ENCODE results near the gene USP21. TPM values are rescaled to one million over a fixed set of nuclear protein-coding genes. Genes with fewer than 3 reads are reported as not detected.

Gene USP21
- polyA plus RNA-seq, 1 of the 3 experiments (the other 2 are of a cell fraction), result 26.8 TPM

DNA sequence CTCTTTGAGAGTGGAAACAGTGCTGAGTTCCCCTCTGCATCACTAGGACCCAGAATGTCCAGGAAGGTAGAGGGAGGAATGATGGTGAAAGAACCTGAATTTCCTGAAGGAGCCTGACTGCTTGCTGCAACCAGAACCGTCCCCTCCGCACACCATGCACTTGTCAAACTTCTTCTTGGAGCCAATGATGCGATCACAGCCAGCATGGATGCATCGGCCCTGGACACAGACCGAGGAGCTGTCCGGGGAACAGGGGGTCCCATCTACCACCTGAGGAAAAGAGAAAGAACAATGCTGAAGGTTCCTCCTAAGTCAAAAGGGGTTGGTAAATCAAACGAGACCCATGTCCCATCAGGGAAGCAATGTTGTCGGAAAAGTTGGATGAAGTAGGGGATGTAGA lies 32.7 kb downstream of the USP21 start:
- H3K9ac ChIP-seq, result no peak overlapping the region
- peaks cover 0 to 19% of the 10 kb centered on the region in 2 experiments for H3K36me3 ChIP-seq (replicated peaks in 1 of 2; ENCODE audit: control insufficient read depth in 1 of 2, insufficient read depth in 2 of 2, low read length in 1 of 2)
- no peak overlapping the region for H3K27ac ChIP-seq (ENCODE audit: low read depth in 2 of 2, low read length in 1 of 2)
- CTCF ChIA-PET, result interaction anchor here (0.6 to 7.0 kb wide), 24 partner anchors 11 to 195 kb away, joined by 3 to 65 read pairs (median 6); partner anchors contain the start of genes APOA2, B4GALT3, CFAP126 and FCER1G
- no peaks in the 10 kb centered on the region for H3K27me3 ChIP-seq (ENCODE audit: insufficient read depth)
- H3F3A ChIP-seq (replicated peaks; ENCODE audit: insufficient read depth), result no peaks in the 10 kb centered on the region
- H4K20me1 ChIP-seq (ENCODE audit: insufficient read depth), result no peaks in the 10 kb centered on the region
- no peak overlapping the region for H3K4me2 ChIP-seq
- DNase-seq, result no peak
- WGBS (ENCODE audit: low lambda C conversion rate), result 55% methylated on average over 8 of the region's 8 CpGs
- H2AFZ ChIP-seq (ENCODE audit: low read depth), result no peak overlapping the region
- H3K4me3 ChIP-seq (ENCODE audit: low read depth in 2 of 2, low read length in 1 of 2), result no peak overlapping the region
- no peaks in the 10 kb centered on the region for H3K79me2 ChIP-seq (ENCODE audit: insufficient read depth)
- H3K9me3 ChIP-seq, result no peaks in the 10 kb centered on the region
- TF ChIP-seq IRF3 (IDR thresholded peaks at IDR 0.05; ENCODE audit: low read depth, low read length) (no peak), GATA2 (CRISPR knock-in tag; IDR thresholded peaks at IDR 0.05) (no peak), EP300 (IDR thresholded peaks at IDR 0.05; ENCODE audit: borderline replicate concordance in 1 of 2, low read depth in 1 of 2, low read length in 1 of 2) (no peak)
- TF ChIP-seq, protein P1, sequence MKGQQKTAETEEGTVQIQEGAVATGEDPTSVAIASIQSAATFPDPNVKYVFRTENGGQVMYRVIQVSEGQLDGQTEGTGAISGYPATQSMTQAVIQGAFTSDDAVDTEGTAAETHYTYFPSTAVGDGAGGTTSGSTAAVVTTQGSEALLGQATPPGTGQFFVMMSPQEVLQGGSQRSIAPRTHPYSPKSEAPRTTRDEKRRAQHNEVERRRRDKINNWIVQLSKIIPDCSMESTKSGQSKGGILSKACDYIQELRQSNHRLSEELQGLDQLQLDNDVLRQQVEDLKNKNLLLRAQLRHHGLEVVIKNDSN (IDR thresholded peaks at IDR 0.05; ENCODE audit: borderline replicate concordance, low read depth), result no peak
- POLR2A ChIA-PET, result interaction anchor here (1.1 to 1.4 kb wide), 2 partner anchors 10 to 34 kb away, joined by 3 read pairs; partner anchors contain the start of genes NDUFS2 and TOMM40L
- H3K4me1 ChIP-seq (ENCODE audit: control insufficient read depth in 1 of 2, insufficient read depth in 2 of 2, low read depth in 1 of 2, low read length in 1 of 2), result peaks cover 5 to 27% of the 10 kb centered on the region in 2 experiments; a peak in 3 of 4 replicates
- no peaks in the 10 kb centered on the region for H3K9me2 ChIP-seq

GRCh38 chr1:161192476-161193465 lies 33.5 kb downstream of the USP21 start:
- POLR2A ChIA-PET, result interaction anchor here (1.1 to 1.4 kb wide), 2 partner anchors 9 to 33 kb away, joined by 3 read pairs; partner anchors contain the start of genes NDUFS2 and TOMM40L
- H2AFZ ChIP-seq (ENCODE audit: low read depth), result peak overlapping the region; percentile 80
- CTCF ChIA-PET, result interaction anchor here (0.6 to 7.0 kb wide), 28 partner anchors 11 to 194 kb away, joined by 3 to 65 read pairs (median 6); partner anchors contain the start of genes APOA2, CFAP126, FCER1G and NDUFS2

More at GRCh38 chr1:161192476-161193465, 33.5 kb downstream of the USP21 start:
- Histone ChIP-seq H3K9me3 (no peaks in the 10 kb centered on the region), H3F3A (replicated peaks; ENCODE audit: insufficient read depth) (no peaks in the 10 kb centered on the region), H4K20me1 (ENCODE audit: insufficient read depth) (no peaks in the 10 kb centered on the region), H3K9me2 (no peaks in the 10 kb centered on the region), H3K36me3 (replicated peaks in 1 of 2; ENCODE audit: control insufficient read depth in 1 of 2, insufficient read depth in 2 of 2, low read length in 1 of 2) (peaks cover 0 to 19% of the 10 kb centered on the region in 2 experiments), H3K4me2 (no peak overlapping the region), H3K27me3 (ENCODE audit: insufficient read depth) (no peaks in the 10 kb centered on the region), H3K79me2 (ENCODE audit: insufficient read depth) (no peaks in the 10 kb centered on the region), H3K4me3 (ENCODE audit: low read depth in 2 of 2, low read length in 1 of 2) (no peak overlapping the region), H3K27ac (ENCODE audit: low read depth in 2 of 2, low read length in 1 of 2) (peak overlapping the region in 1 of 2 experiments; percentile 48; a peak in 2 of 4 replicates), H3K4me1 (ENCODE audit: control insufficient read depth in 1 of 2, insufficient read depth in 2 of 2, low read depth in 1 of 2, low read length in 1 of 2) (peaks cover 11 to 35% of the 10 kb centered on the region in 2 experiments; a peak in 3 of 4 replicates), H3K9ac (no peak overlapping the region)
- DNase-seq, result peak; percentile 89
- WGBS (ENCODE audit: low lambda C conversion rate), result 29% methylated on average over 8 of the region's 15 CpGs
- TF ChIP-seq SMC3 (IDR thresholded peaks at IDR 0.05; ENCODE audit: low read depth, low read length), result peak; percentile 87
- TF ChIP-seq NFIC (IDR thresholded peaks at IDR 0.05; ENCODE audit: borderline replicate concordance), result no peak
- peak; percentile 85 for TF ChIP-seq RAD21 (IDR thresholded peaks at IDR 0.05; ENCODE audit: low read length)
- peak; percentile 37 for TF ChIP-seq CHD2 (IDR thresholded peaks at IDR 0.05; ENCODE audit: low read length, partially characterized antibody)
- no peak for TF ChIP-seq POLR2AphosphoS5 (IDR thresholded peaks at IDR 0.05; ENCODE audit: low read depth, low read length)
- TF ChIP-seq, protein P2, sequence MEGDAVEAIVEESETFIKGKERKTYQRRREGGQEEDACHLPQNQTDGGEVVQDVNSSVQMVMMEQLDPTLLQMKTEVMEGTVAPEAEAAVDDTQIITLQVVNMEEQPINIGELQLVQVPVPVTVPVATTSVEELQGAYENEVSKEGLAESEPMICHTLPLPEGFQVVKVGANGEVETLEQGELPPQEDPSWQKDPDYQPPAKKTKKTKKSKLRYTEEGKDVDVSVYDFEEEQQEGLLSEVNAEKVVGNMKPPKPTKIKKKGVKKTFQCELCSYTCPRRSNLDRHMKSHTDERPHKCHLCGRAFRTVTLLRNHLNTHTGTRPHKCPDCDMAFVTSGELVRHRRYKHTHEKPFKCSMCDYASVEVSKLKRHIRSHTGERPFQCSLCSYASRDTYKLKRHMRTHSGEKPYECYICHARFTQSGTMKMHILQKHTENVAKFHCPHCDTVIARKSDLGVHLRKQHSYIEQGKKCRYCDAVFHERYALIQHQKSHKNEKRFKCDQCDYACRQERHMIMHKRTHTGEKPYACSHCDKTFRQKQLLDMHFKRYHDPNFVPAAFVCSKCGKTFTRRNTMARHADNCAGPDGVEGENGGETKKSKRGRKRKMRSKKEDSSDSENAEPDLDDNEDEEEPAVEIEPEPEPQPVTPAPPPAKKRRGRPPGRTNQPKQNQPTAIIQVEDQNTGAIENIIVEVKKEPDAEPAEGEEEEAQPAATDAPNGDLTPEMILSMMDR (IDR thresholded peaks at IDR 0.05), result peak; percentile 86

All from SK-N-SH (cell line).